Mesothelial cell of epicardium (in vitro differentiated cells): ENCODE data around the gene HSP90AA1. TPM values are rescaled to one million over a fixed set of nuclear protein-coding genes. Genes with fewer than 3 reads are reported as not detected.
A peak's percentile ranks its signal among the peaks of the same experiment; 100 is the strongest.
"Not testable (repeated sequence)": the region's sequence is repeated elsewhere in the genome, so short reads cannot be mapped to it uniquely, and the experiment has no call there.

Source experiments
- DNase-seq, 2 experiments: peaks; one replicate each; pipeline ENCODE4 v3.0.0; 2021; ENCODE audit warnings: low spot score in 2 of 2; ENCODE audit not compliant: unreplicated experiment in 2 of 2
- H3K27ac Mint-ChIP-seq: 2 replicates; pipeline ENCODE4 v1.8.0; 2021; ENCODE audit warnings: mixed read lengths
- H3K27me3 Mint-ChIP-seq: 2 replicates; pipeline ENCODE4 v1.8.0; 2021; ENCODE audit warnings: low read depth, mixed read lengths
- H3K36me3 Mint-ChIP-seq: 2 replicates; pipeline ENCODE4 v1.8.0; 2021; ENCODE audit warnings: mixed read lengths
- H3K4me1 Mint-ChIP-seq: 2 replicates; pipeline ENCODE4 v1.8.0; 2021; ENCODE audit warnings: mixed read lengths
- H3K4me3 Mint-ChIP-seq: 2 replicates; pipeline ENCODE4 v1.8.0; 2021; ENCODE audit warnings: mild to moderate bottlenecking, moderate library complexity, mixed read lengths
- H3K9me3 Mint-ChIP-seq: 2 replicates; pipeline ENCODE4 v1.8.0; 2021; ENCODE audit warnings: mixed read lengths
- total RNA-seq: library from RNA; stranded (reverse); gene quantifications from 3 replicates; pipeline ENCODE4 v1.2.1, GENCODE V29; 2021
- TF ChIP-seq, protein P1 (sequence below): fragments of 200-600 bp; sonication (generic); IDR thresholded peaks from one replicate; pipeline ENCODE4 v1.5.0; 2021; ENCODE audit warnings: antibody characterized with exemption; ENCODE audit not compliant: unreplicated experiment

The HSP90AA1 gene
- total RNA-seq, 1 donor from 2014 or later: 325 TPM

DNA sequence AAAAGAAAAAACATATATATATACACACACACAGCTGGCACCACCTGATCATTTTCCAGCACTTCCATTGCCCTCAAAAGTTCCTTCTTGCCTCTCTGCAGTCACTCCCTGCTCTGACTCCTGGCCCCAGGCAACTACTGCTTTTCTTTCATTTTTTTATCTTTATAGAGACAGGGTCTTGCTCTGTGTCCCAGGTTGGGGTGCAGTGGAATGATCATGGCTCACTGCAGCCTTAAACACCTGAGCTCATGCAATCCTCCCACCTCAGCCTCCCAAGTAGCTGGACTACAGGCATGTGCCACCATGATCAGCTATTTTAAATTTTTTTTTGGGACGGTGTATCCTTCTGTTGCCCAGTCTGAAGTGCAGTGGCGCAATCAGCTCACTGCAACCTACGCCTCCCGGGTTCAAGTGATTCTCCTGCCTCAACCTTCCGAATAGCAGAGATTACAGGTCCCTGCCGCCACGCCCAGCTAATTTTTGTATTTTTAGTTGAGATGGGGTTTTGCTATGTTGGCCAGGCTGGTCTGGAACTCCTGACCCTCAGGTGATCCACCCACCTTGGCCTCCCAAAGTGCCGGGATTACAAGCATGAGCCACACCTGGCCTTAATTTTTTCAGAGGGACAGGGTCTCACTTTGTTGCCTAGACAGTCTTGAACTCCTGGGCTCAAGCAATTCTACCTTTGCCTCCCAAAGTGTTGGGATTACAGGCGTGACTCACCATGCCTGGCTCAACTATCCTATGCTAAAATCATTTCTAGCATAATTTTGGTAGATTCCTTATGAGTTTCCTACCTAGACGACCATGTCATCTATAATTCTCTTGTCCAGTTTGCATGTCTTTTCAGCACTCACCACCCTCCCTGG, 7.8 kb downstream of the HSP90AA1 start:
- TF ChIP-seq, protein P1, sequence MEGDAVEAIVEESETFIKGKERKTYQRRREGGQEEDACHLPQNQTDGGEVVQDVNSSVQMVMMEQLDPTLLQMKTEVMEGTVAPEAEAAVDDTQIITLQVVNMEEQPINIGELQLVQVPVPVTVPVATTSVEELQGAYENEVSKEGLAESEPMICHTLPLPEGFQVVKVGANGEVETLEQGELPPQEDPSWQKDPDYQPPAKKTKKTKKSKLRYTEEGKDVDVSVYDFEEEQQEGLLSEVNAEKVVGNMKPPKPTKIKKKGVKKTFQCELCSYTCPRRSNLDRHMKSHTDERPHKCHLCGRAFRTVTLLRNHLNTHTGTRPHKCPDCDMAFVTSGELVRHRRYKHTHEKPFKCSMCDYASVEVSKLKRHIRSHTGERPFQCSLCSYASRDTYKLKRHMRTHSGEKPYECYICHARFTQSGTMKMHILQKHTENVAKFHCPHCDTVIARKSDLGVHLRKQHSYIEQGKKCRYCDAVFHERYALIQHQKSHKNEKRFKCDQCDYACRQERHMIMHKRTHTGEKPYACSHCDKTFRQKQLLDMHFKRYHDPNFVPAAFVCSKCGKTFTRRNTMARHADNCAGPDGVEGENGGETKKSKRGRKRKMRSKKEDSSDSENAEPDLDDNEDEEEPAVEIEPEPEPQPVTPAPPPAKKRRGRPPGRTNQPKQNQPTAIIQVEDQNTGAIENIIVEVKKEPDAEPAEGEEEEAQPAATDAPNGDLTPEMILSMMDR: no peak
- Mint-ChIP-seq H3K4me3 (no peak overlapping the region), H3K27ac (peak overlapping the region; percentile 64), H3K27me3 (no peaks in the 10 kb centered on the region), H3K36me3 (peaks cover 62% of the 10 kb centered on the region), H3K4me1 (peaks cover 16% of the 10 kb centered on the region), H3K9me3 (peaks cover 6% of the 10 kb centered on the region)
- DNase-seq: no peak

DNA sequence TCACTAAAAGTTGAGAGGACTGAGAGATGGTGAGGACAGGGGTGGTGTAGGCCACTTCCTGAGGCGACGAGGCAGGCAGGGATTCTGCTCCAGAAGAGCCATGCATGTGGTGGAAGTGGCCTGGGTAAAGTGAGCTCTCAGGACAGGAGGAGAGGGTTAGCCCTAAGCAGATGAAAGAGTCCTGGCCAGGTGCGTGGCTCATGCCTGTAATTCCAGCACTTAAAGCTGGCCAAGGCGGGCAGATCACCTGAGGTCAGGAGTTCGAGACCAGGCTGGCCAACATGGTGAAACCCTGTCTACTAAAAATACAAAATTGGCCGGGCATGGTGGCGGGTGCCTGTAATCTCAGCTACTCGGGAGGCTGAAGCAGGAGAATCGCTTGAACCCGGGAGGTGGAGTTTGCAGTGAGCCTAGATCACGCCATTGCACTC, 8.5 kb downstream of the HSP90AA1 start:
- DNase-seq, H3K27me3 Mint-ChIP-seq, H3K27ac Mint-ChIP-seq, H3K9me3 Mint-ChIP-seq, H3K4me3 Mint-ChIP-seq: not testable (repeated sequence)
- Mint-ChIP-seq H3K36me3 (peaks cover 56% of the 10 kb centered on the region), H3K4me1 (peaks cover 11% of the 10 kb centered on the region)

DNA sequence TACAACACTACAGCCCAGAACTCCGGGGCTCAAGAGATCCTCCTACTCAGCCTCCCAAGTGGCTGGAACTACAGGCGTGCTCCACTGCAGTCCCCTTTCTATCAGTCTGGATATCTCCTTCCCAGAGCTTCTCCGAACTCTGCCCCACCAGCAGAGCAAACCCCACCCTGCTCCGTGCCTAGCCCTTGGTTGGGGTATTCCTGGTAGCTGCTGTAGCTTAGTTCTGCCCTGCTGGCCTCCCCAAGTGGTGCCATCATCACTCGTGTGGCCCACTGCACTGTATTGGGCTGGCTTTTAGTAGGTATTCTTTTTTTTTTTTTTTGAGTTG, 9.5 kb downstream of the HSP90AA1 start:
- Mint-ChIP-seq H3K27ac (no peak overlapping the region), H3K4me1 (peaks cover 5% of the 10 kb centered on the region), H3K36me3 (peaks cover 49% of the 10 kb centered on the region), H3K27me3 (no peaks in the 10 kb centered on the region), H3K9me3 (peaks cover 6% of the 10 kb centered on the region), H3K4me3 (no peak overlapping the region)
- no peak for DNase-seq
- TF ChIP-seq, protein P1: no peak

DNA sequence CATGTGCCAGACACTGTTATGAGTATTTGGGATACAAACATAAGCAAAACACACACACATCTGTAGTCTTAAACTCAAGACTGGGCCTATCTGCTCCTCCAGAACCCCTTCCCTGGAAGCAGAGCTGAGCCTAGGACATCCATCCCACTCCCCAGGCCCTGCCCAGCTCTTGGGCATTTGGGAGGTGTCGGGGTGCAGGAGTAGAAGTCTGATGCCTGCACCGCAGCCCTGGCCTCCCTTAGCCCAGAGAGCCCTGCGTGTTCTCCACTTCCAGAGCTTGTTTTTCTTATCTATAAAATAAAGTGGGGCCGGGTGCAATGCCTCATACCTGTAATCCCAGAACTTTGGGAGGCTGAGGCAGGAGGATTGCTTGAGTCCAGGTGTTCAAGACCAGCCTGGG, 11.7 kb downstream of the HSP90AA1 start:
- H3K4me3 Mint-ChIP-seq: no peak overlapping the region
- H3K9me3 Mint-ChIP-seq: peaks cover 6% of the 10 kb centered on the region
- H3K36me3 Mint-ChIP-seq: peaks cover 27% of the 10 kb centered on the region
- no peaks in the 10 kb centered on the region for H3K27me3 Mint-ChIP-seq
- TF ChIP-seq, protein P1: no peak
- H3K4me1 Mint-ChIP-seq: peaks cover 5% of the 10 kb centered on the region
- DNase-seq: no peak
- H3K27ac Mint-ChIP-seq: no peak overlapping the region

DNA sequence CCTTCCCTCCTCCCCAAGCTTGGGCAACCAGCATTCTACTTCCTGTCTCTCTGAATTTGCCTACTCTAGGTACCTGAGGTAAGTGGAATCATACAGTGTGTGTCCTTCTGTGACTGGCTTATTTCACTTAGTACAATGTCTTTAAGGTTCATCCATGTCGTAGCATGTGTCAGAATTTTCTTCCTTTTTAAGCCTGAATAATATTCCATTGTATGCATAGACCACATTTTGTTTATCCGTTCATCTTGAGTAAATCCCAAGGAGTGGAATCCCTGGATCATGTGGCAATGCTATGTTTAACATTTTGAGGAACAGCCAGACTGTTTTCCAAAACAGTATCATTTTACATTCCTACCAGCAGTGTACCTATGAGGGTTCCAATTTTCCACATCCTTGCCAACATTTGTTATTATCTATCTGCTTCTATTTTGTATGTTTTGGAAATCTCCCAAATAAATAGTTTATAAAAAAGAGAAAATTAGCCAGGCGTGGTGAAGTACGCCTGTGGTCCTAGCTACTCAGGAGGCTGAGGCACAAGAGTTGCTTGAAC, 12.4 kb downstream of the HSP90AA1 start:
- DNase-seq: no peak
- TF ChIP-seq, protein P1: no peak
- no peak overlapping the region for H3K4me3 Mint-ChIP-seq
- H3K36me3 Mint-ChIP-seq: peaks cover 20% of the 10 kb centered on the region
- peaks cover 5% of the 10 kb centered on the region for H3K4me1 Mint-ChIP-seq
- H3K27me3 Mint-ChIP-seq: no peaks in the 10 kb centered on the region
- peaks cover 6% of the 10 kb centered on the region for H3K9me3 Mint-ChIP-seq
- no peak overlapping the region for H3K27ac Mint-ChIP-seq

DNA sequence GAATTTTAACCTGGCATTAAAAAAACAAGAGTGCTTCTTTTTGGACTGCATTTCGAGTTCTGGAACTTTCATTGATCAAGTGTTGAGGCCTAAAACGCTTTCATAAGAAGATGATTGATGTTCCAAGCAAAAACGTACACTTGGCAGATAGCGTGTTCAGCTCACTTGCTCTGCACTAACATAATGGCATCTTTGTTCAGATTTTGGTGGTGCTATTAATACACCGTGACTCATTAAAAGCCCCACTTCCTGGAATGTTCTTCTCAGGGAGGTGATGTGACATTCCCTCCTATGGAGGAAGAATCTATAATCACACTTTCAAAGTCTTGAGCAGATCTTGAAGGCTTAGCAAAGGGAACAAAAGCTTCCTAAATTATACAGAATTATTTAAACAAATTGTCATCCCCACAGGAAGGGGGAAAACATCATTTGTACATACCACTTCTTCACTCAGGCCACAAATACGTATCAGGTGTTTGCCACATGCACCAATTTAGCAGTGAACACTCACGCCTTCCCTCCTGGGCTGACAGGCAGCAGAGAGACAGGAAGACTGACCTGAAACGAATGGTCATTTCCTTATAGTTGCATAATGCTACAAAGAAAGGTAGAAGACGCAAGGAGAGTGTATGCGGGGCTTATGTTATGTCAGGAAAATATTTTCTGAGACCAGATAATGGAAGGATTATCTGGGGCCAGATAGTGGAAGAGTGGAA, 15.4 kb downstream of the HSP90AA1 start:
- DNase-seq: no peak
- Mint-ChIP-seq H3K4me1 (peaks cover 5% of the 10 kb centered on the region), H3K9me3 (peaks cover 6% of the 10 kb centered on the region), H3K36me3 (peaks cover 6% of the 10 kb centered on the region), H3K27me3 (no peaks in the 10 kb centered on the region), H3K27ac (peak overlapping the region; percentile 4), H3K4me3 (no peak overlapping the region)
- TF ChIP-seq, protein P1: no peak
